Skeletal muscle tissue (tissue), 4 donors: ENCODE measurements around the gene APOL3. TPM values are rescaled to one million over a fixed set of nuclear protein-coding genes. Genes with fewer than 3 reads are reported as not detected.
"Not testable (repeated sequence)": the region's sequence is repeated elsewhere in the genome, so short reads cannot be mapped to it uniquely, and the experiment has no call there.

Experiments used
- H3K27ac ChIP-seq: one replicate; pipeline ENCODE4 v1.7.0; 2013; ENCODE audit warnings: mild to moderate bottlenecking, low read depth, low read length, inconsistent platforms
- H3K27me3 ChIP-seq, 3 donors: one replicate each; pipeline ENCODE4 v1.7.0; 2013; ENCODE audit warnings: low read length in 3 of 3; ENCODE audit not compliant: control insufficient read depth in 3 of 3, insufficient read depth in 3 of 3
- H3K36me3 ChIP-seq, 3 donors: one replicate each; pipeline ENCODE4 v1.7.0; 2013; ENCODE audit warnings: low read length in 3 of 3; ENCODE audit not compliant: control insufficient read depth in 3 of 3, insufficient read depth in 3 of 3
- H3K4me1 ChIP-seq, 3 donors: one replicate each; pipeline ENCODE4 v1.7.0; 2013; ENCODE audit warnings: low read length in 3 of 3, mild to moderate bottlenecking in 3 of 3; ENCODE audit not compliant: control insufficient read depth in 3 of 3, insufficient read depth in 3 of 3
- H3K4me3 ChIP-seq, 3 donors: one replicate each; pipeline ENCODE4 v1.7.0; 2013; ENCODE audit warnings: low read length in 3 of 3
- H3K9ac ChIP-seq, 3 donors: one replicate each; pipeline ENCODE4 v1.7.0; 2013; ENCODE audit warnings: low read length in 3 of 3, mild to moderate bottlenecking in 3 of 3, moderate library complexity in 2 of 3, low read depth in 1 of 3
- H3K9me3 ChIP-seq, 3 donors: one replicate each; pipeline ENCODE4 v1.7.0; 2013; ENCODE audit warnings: low read length in 3 of 3; ENCODE audit not compliant: control insufficient read depth in 3 of 3
- total RNA-seq: library from RNA; depleted of rRNA; stranded (reverse); fragments of >200 nt; gene quantifications from one replicate; pipeline ENCODE4 v1.2.3, GENCODE V29; 2014
- donor health status: Osteomylitis.

Gene APOL3
- total RNA-seq, 1 donor from 2014 or later: 13.6 TPM

DNA sequence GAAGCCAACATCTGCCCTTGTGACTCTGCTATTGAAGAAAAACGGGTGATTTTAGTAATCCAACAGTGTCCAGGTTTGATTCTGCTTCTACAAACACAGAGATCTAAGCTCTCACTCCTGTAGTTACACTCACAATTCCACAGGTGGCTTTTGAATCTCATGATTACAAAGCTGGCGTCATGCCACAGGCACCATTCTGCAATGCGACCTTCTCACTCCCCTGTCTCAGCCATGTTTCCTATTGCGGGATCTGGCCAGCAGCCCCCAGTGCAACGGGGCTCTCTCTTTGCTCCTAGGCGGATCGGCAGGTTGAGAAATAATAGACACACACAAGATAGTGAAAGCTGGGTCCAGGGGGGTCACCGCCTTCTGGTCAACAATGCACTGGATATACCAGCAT is 42.4 kb upstream of the APOL3 start:
- H3K9ac ChIP-seq, H3K27ac ChIP-seq, H3K4me3 ChIP-seq, H3K36me3 ChIP-seq, H3K9me3 ChIP-seq, H3K27me3 ChIP-seq: not testable (repeated sequence)
- peaks cover 13 to 25% (median 22%) of the 10 kb centered on the region in 3 donors for H3K4me1 ChIP-seq

DNA sequence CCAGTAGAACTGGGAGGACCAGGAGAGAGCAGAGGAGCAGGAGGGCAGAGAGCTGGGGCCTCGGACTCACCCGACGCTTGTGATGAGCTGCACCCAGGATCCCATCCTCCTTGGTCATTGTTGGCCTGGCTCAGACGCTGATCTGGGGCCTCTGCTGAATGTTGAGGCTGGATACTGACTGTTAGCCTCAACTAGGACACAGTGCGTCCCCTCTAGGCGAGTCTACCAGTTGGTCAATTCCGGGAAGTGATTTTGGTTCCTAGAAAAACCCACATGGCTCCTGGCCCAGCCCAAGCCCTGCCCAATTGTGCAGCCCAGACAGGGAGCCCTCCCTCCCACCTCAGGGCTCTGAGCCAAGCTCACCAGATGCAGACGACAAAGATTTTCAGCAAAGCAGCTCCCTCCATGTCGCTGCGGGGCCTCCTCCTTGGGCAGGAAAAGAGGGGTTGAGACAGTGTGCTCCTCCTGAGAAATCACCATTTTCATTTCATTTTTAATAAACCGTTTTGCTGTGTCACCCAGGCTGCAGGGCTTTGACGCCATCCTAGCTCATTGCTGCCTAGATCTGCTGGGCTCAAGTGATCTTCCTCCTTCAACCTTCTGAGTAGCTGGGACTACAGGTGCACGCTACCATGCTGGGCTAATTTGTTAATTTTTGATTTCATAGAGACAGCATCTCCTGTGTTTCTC is 41.2 kb upstream of the APOL3 start, which contains the start of gene APOL4:
APOL4 (minus strand) TSS at position 180 of the 690 bp plus-strand sequence; CDS start at position 105, 75 bp downstream.
- Histone ChIP-seq H3K36me3 (no peaks in the 10 kb centered on the region), H3K9ac (peak within 1 kb of the TSS in 2 of 3 donors; percentile 8 to 38), H3K9me3 (no peaks in the 10 kb centered on the region), H3K4me3 (peak within 1 kb of the TSS in 2 of 3 donors; percentile 52 to 54), H3K4me1 (peaks cover 22 to 34% (median 31%) of the 10 kb centered on the region in 3 donors), H3K27ac (peak within 1 kb of the TSS; percentile 64), H3K27me3 (no peaks in the 10 kb centered on the region)

DNA sequence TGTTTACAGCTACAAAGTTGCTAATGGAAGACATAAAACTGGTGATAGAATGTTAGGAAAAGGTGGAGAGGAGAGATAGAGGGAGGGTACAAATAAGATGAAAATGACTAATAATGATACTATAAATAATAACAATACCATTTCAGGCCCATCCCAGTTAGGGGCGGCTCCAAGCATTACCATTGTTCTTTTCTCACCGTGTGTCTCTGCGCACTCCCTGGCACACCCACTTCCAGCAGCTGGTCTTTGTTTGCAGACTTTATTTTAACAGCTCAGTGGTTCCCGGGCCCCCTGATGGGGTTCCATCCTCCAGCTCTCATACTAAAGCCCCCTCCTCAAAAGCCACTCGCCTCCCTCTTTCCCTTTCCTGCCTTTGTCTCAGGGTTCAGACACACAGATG is 40.5 kb upstream of the APOL3 start:
- not testable (repeated sequence) for H3K27me3 ChIP-seq, H3K36me3 ChIP-seq, H3K9me3 ChIP-seq
- Histone ChIP-seq H3K4me1 (peaks cover 26 to 34% (median 31%) of the 10 kb centered on the region in 3 donors), H3K4me3 (peak overlapping the region in 1 of 3 donors; percentile 52), H3K27ac (peak overlapping the region; percentile 64), H3K9ac (peak overlapping the region in 1 of 3 donors; percentile 38)

DNA sequence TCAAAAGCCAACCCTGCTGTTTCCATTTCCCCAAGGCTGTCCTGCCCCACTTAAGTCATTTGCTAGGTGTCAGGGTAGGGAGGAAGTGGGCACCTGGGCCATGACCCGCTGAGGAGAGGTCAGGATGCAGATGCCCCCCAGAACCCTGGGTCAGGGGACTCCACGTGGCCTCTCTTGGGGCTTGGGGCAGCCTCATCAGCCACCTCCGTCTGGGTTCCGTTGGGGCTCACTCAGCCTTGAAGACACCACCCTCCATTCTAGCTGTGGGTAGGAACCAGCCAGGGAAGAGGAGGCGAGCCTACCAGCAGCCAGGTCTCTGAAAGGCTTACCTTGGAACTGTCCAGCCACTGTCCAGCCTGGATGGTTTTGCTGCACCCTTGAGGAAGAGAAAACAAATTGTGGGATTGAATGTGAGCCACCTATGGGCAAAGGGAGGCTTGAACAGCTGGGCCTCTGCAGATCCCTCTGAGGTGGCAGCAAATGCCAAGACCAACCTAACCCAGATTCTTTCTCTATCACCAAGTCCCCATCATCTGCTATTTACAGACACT is 38.5 kb upstream of the APOL3 start:
- Histone ChIP-seq H3K4me1 (peaks cover 30 to 37% (median 33%) of the 10 kb centered on the region in 3 donors), H3K4me3 (no peak overlapping the region), H3K27ac (peak overlapping the region; percentile 31), H3K27me3 (no peaks in the 10 kb centered on the region), H3K9me3 (no peaks in the 10 kb centered on the region), H3K9ac (no peak overlapping the region), H3K36me3 (no peaks in the 10 kb centered on the region)

DNA sequence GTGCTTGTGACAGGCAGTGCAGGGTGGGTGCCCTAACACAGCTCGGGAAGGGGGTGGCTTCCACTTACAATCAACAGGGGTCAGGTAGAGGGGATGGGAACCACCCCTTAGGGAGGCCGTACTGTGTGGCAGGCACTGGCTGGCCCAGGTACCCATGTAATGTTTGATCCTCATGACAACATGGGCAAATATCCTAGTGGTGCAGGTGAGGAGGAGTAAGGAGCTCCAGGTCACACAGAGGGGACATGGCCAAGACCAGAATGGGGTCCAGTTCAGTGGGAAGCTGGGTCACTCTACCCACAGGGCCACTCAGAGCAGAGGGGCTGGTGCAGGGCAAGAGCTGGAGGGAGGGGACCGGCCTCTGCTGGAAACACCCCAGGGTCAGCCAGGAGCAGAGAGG is 38.0 kb upstream of the APOL3 start:
- Histone ChIP-seq H3K36me3 (no peaks in the 10 kb centered on the region), H3K4me3 (no peak overlapping the region), H3K27me3 (no peaks in the 10 kb centered on the region), H3K27ac (peak overlapping the region; percentile 52), H3K9me3 (no peaks in the 10 kb centered on the region), H3K9ac (no peak overlapping the region), H3K4me1 (peaks cover 30 to 37% (median 33%) of the 10 kb centered on the region in 3 donors)

DNA sequence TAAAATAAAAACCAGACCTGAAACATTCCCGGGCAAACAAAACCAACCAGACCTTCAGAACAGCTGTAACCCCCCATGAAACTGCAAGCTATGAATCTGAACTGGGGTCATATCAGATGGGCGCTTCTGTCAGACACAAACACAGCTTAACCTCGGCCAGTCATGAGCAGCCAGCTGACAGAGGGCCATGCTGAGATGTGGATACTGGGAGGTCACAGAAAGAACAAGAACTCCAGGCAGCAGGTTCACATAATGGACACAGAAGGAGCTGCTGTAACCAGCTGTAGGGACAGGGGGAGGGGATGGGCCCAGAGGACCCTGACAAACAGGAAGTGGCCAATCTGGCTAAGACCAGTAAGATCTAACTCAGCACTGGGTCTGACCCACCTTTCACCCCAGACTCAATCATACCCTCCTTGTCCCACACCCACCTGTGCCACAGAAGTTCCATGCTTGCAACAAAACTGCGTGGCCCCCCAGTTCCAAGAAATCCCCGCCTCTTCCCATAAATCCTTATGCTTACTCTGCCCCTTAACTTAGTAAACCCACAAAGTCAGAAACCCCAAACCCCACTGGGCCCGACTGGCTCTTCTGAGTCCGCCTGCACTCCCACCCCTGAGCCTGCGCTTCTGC is 37.1 kb upstream of the APOL3 start:
- Histone ChIP-seq H3K9me3 (no peaks in the 10 kb centered on the region), H3K4me1 (peaks cover 30 to 37% (median 31%) of the 10 kb centered on the region in 3 donors), H3K9ac (no peak overlapping the region), H3K4me3 (no peak overlapping the region), H3K27me3 (no peaks in the 10 kb centered on the region), H3K36me3 (no peaks in the 10 kb centered on the region), H3K27ac (peak overlapping the region; percentile 52)

DNA sequence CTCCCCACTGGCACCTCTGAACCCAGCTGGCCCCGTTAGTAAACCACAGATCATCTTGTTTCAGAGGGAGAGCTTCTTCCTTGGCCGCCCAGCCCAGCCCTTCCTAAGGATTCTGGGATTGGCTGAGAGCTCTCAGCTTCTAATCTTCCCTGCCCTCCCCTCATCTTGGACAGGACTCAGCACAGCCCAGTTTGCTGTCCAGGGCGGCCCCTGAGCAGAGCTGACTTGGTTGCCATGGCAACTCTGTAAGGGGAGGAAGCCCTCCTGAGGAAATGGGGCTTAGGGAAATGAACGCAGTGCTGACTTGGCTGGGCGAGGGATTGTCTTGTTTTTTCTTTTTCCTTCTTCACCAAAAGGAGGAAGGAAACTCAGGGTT is 36.5 kb upstream of the APOL3 start:
- Histone ChIP-seq H3K36me3 (no peaks in the 10 kb centered on the region), H3K27ac (peak overlapping the region; percentile 52), H3K27me3 (no peaks in the 10 kb centered on the region), H3K9ac (no peak overlapping the region), H3K9me3 (no peaks in the 10 kb centered on the region), H3K4me3 (no peak overlapping the region), H3K4me1 (peaks cover 30 to 37% (median 32%) of the 10 kb centered on the region in 3 donors)

DNA sequence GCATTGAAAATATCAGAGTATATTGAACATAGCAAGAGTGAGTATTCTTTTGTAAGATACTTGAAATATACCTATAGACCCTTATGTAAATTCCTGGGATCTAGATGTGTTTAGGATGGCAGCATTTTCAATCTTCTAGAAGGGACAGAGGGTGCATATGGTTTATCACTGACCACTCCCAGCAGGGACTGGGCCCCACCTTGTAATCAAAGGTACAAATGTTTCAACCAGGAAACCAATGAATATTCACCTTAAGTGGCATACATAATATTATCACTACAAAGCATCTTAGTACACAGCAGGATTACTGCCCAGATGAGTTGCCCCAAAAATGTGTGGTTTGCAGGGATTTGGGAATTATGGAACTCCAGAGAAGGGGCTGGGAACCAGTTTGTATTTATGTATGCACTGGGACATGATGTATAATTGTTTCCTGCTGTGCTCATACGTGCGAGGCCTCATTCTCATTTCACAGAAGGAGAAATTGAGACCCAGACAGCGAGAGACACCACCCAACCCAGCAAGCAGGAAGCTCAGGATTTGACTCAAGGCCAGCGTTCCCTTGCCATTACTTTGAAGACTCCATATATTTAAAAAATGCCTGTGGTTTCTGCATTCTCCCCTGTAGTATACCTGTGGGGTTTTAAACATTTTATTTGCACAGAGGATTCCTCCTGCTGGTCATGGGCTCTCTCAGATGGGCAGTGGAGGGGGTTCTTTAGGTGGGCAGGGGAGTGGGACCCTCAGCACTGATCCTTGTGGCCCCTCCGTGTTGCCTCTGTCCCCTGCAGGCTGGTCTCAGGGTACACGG is 35.9 kb upstream of the APOL3 start:
- peak overlapping the region; percentile 52 for H3K27ac ChIP-seq
- no peak overlapping the region for H3K4me3 ChIP-seq
- H3K9ac ChIP-seq: no peak overlapping the region
- H3K4me1 ChIP-seq: peaks cover 29 to 35% (median 30%) of the 10 kb centered on the region in 3 donors
- H3K36me3 ChIP-seq: no peaks in the 10 kb centered on the region
- no peaks in the 10 kb centered on the region for H3K9me3 ChIP-seq
- no peaks in the 10 kb centered on the region for H3K27me3 ChIP-seq

DNA sequence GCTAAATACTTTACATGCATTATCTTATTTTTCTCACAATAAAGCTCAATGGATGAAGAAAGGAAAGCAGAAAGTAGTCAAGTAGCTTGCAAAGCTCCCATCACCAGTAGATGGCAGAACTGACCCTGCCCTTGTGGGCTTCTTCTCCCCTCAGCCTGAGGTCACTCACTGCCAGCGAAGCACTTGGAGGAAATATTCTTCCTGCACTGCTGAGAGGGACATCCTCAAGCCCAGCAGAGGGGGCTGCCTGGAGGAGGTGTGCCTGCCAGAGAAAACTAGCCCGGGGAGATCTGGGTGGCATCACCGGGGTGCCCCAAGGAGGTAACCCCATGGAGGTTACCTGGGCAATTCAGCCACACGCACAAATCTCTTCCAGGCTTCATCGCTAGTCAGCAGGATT is 34.4 kb upstream of the APOL3 start:
- Histone ChIP-seq H3K9ac (no peak overlapping the region), H3K4me3 (no peak overlapping the region), H3K27ac (no peak overlapping the region), H3K27me3 (no peaks in the 10 kb centered on the region), H3K36me3 (no peaks in the 10 kb centered on the region), H3K4me1 (peaks cover 32 to 34% (median 33%) of the 10 kb centered on the region in 3 donors), H3K9me3 (no peaks in the 10 kb centered on the region)
